ENCODE measurements around the gene AHDC1. TPM values are rescaled to one million over a fixed set of nuclear protein-coding genes. Genes with fewer than 3 reads are reported as not detected.

The AHDC1 gene
- total RNA-seq, 1 experiment from 2014 or later, result 33.7 TPM

- BruUV-seq (replicated peaks), result no TSS peak
- TF ChIP-seq POLR2AphosphoS5 (IDR thresholded peaks at IDR 0.05; ENCODE audit: low read depth, low read length) (no peak), ATF3 (IDR thresholded peaks at IDR 0.05) (no peak), ZFX (IDR thresholded peaks at IDR 0.05) (no peak), POLR2A (IDR thresholded peaks at IDR 0.05; ENCODE audit: borderline replicate concordance, extremely low read depth, insufficient read depth, insufficient read length) (no peak), EZH2 (IDR thresholded peaks at IDR 0.05) (no peak), EZH2phosphoT487 (IDR thresholded peaks at IDR 0.05; ENCODE audit: borderline replicate concordance) (no peak), CBX3 (IDR thresholded peaks at IDR 0.05; ENCODE audit: low read depth) (no peak), REST (IDR thresholded peaks at IDR 0.05; ENCODE audit: low read depth) (no peak), SP1 (IDR thresholded peaks at IDR 0.05; ENCODE audit: low read depth) (no peak), JUND (IDR thresholded peaks at IDR 0.05) (no peak), FOSL1 (IDR thresholded peaks at IDR 0.05; ENCODE audit: low read depth) (no peak), CTCF (IDR thresholded peaks at IDR 0.05 in 2 of 3, conservative IDR thresholded peaks at IDR 0.05 in 1 of 3; ENCODE audit: borderline replicate concordance in 1 of 3, insufficient read depth in 1 of 3, low read depth in 2 of 3, low read length in 2 of 3) (no peak), MAX (IDR thresholded peaks at IDR 0.05) (no peak), YY1 (IDR thresholded peaks at IDR 0.05; ENCODE audit: extremely low read depth, insufficient replicate concordance, low read depth, low read length) (no peak), ZBTB33 (IDR thresholded peaks at IDR 0.05; ENCODE audit: extremely low read depth, insufficient replicate concordance, low read length) (no peak), ELF1 (IDR thresholded peaks at IDR 0.05; ENCODE audit: borderline replicate concordance, low read depth) (no peak)
- RAD21 ChIA-PET (ENCODE audit: low non-redundant PET in 1 of 2, low total read pairs in 2 of 2, uncharacterized antibody in 2 of 2, unreplicated experiment in 2 of 2), result no interaction called here
- Histone ChIP-seq H3K9me3 (ENCODE audit: control insufficient read depth in 1 of 2, insufficient read depth in 1 of 2, low read depth in 1 of 2, low read length in 2 of 2) (no peaks in the 10 kb centered on the region), H3K9ac (ENCODE audit: low read length) (no peak overlapping the region), H3K4me2 (ENCODE audit: low read length) (no peak overlapping the region), H3K4me1 (ENCODE audit: control insufficient read depth in 1 of 2, insufficient read depth in 2 of 2, low read length in 2 of 2) (peaks cover 0 to 8% of the 10 kb centered on the region in 2 experiments; a peak in 2 of 4 replicates), H4K20me1 (ENCODE audit: insufficient read depth) (no peaks in the 10 kb centered on the region), H3K27me3 (ENCODE audit: insufficient read depth, low read length) (no peaks in the 10 kb centered on the region), H3K4me3 (replicated peaks in 1 of 2; ENCODE audit: low read depth in 1 of 2, low read length in 2 of 2) (no peak overlapping the region), H3K27ac (ENCODE audit: low read depth, low read length) (no peak overlapping the region), H3K79me2 (ENCODE audit: insufficient read depth, low read length) (no peaks in the 10 kb centered on the region), H2AFZ (ENCODE audit: low read depth, low read length, poor library complexity, severe bottlenecking) (no peak overlapping the region), H3K36me3 (ENCODE audit: control insufficient read depth in 1 of 2, insufficient read depth in 2 of 2, low read length in 2 of 2) (no peaks in the 10 kb centered on the region), H3K9me2 (ENCODE audit: insufficient read depth) (no peaks in the 10 kb centered on the region)
- intact Hi-C loops (cut with micrococcal nuclease), result no loop called here
- POLR2A ChIA-PET, result interaction anchor here (1.6 kb wide), 1 partner anchor 45 kb away, joined by 4 read pairs; no protein-coding TSS in a partner anchor
- CTCF ChIA-PET, result interaction anchor here (1.4 to 1.9 kb wide), 2 partner anchors 44 to 45 kb away, joined by 9 to 11 read pairs; no protein-coding TSS in a partner anchor
- ATAC-seq (no peak), DNase-seq (ENCODE audit: low read depth, low spot score) (no peak)
Measured at GRCh38 chr1:27617420-27617819, 13.5 kb upstream of the AHDC1 start.

Measured in HCT116 (cell line).